ENCODE data around the gene NFATC2. TPM values are rescaled to one million over a fixed set of nuclear protein-coding genes. Genes with fewer than 3 reads are reported as not detected.

The NFATC2 gene
- total RNA-seq, 1 experiment from 2014 or later = 0.61 TPM

- Mint-ChIP-seq H3K27ac (no peak overlapping the region; a peak in 1 of 7 replicates), H3K27me3 (ENCODE audit: low read depth) (peaks cover 16% of the 10 kb centered on the region), H3K9me3 (no peaks in the 10 kb centered on the region), H3K4me3 (no peak overlapping the region), H3K36me3 (ENCODE audit: insufficient read depth in 1 of 3, low read depth in 3 of 3) (no peaks in the 10 kb centered on the region), H3K4me1 (no peaks in the 10 kb centered on the region)
- no peak overlapping the region for H3K27ac ChIP-seq (ENCODE audit: insufficient read length, low read depth, low read length)
- no peak overlapping the region for H2BK120ac ChIP-seq (ENCODE audit: low read depth, low read length, poor library complexity, severe bottlenecking)
- no peak overlapping the region for H3K14ac ChIP-seq (ENCODE audit: insufficient read depth, low read length)
- H3K23me2 ChIP-seq (ENCODE audit: insufficient read length, low read depth, low read length, poor library complexity, severe bottlenecking) = no peaks in the 10 kb centered on the region
- H2BK5ac ChIP-seq (ENCODE audit: insufficient read length, low read length) = no peak overlapping the region
- no peak overlapping the region for H3K4me2 ChIP-seq (ENCODE audit: insufficient read depth, insufficient read length, low read length)
- H4K8ac ChIP-seq (replicated peaks; ENCODE audit: insufficient read length, low read depth, low read length) = no peak overlapping the region
- no peaks in the 10 kb centered on the region for H3K9me3 ChIP-seq (ENCODE audit: control insufficient read depth, low read depth, low read length)
- H3K23ac ChIP-seq (ENCODE audit: insufficient read length, low read depth, low read length) = no peak overlapping the region
- no peak overlapping the region for H3T11ph ChIP-seq (ENCODE audit: low read length)
- no peak overlapping the region for H2AFZ ChIP-seq (ENCODE audit: low read length)
- TF ChIP-seq, protein P1, sequence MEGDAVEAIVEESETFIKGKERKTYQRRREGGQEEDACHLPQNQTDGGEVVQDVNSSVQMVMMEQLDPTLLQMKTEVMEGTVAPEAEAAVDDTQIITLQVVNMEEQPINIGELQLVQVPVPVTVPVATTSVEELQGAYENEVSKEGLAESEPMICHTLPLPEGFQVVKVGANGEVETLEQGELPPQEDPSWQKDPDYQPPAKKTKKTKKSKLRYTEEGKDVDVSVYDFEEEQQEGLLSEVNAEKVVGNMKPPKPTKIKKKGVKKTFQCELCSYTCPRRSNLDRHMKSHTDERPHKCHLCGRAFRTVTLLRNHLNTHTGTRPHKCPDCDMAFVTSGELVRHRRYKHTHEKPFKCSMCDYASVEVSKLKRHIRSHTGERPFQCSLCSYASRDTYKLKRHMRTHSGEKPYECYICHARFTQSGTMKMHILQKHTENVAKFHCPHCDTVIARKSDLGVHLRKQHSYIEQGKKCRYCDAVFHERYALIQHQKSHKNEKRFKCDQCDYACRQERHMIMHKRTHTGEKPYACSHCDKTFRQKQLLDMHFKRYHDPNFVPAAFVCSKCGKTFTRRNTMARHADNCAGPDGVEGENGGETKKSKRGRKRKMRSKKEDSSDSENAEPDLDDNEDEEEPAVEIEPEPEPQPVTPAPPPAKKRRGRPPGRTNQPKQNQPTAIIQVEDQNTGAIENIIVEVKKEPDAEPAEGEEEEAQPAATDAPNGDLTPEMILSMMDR (conservative IDR thresholded peaks at IDR 0.05) = no peak
- H3K56ac ChIP-seq (ENCODE audit: insufficient read length, low read depth, low read length) = no peak overlapping the region
- no peak overlapping the region for H4K91ac ChIP-seq (ENCODE audit: insufficient read length, low read depth, low read length)
- no peaks in the 10 kb centered on the region for H3K27me3 ChIP-seq (ENCODE audit: insufficient read depth, low read length)
- no peaks in the 10 kb centered on the region for H4K20me1 ChIP-seq (ENCODE audit: control insufficient read depth, insufficient read depth, insufficient read length)
- no peak overlapping the region for H4K5ac ChIP-seq (ENCODE audit: insufficient read length, low read depth, low read length)
- H3K79me2 ChIP-seq (ENCODE audit: insufficient read depth, low read length) = no peaks in the 10 kb centered on the region
- WGBS (ENCODE audit: extremely low coverage, insufficient read length, low lambda C conversion rate) = no CpG with 5 or more reads among the region's 4 CpGs
- no peak overlapping the region for H2BK12ac ChIP-seq (ENCODE audit: insufficient read length, low read depth, low read length)
- no peaks in the 10 kb centered on the region for H3K79me1 ChIP-seq (ENCODE audit: insufficient read depth, low read depth, low read length, poor library complexity, severe bottlenecking)
- no peak overlapping the region for H3K4ac ChIP-seq (ENCODE audit: low read depth, low read length)
- no peak overlapping the region for H2AK5ac ChIP-seq (ENCODE audit: insufficient read length, low read length)
- no peak overlapping the region for H2BK15ac ChIP-seq (ENCODE audit: low read depth, low read length)
- H3K18ac ChIP-seq (ENCODE audit: insufficient read length, low read depth, low read length) = no peak overlapping the region
- H3K9ac ChIP-seq (ENCODE audit: extremely low read depth, insufficient read length, low read length) = no peak overlapping the region
- no peak for DNase-seq
- no peaks in the 10 kb centered on the region for H3K4me1 ChIP-seq (ENCODE audit: insufficient read depth, low read length)
- no peak overlapping the region for H2BK20ac ChIP-seq (ENCODE audit: low read depth, low read length, poor library complexity, severe bottlenecking)
These were observed 42.2 kb upstream of the NFATC2 start for GRCh38 chr20:51584737-51585136.
